SK-N-MC (cell line): Measurements from ENCODE around the gene IFT172.

ENCODE experiments used
- DNase-seq: peaks from one replicate; pipeline ENCODE4 v3.0.0-alpha.2; 2011; ENCODE audit warnings: low read depth, low spot score
- H3K27ac ChIP-seq: fragments of 200-600 bp; sonication (generic); 2 replicates; pipeline ENCODE4 v1.5.1; 2016; ENCODE audit warnings: mixed run types
- H3K36me3 ChIP-seq: fragments of 200-600 bp; sonication (generic); 2 replicates; pipeline ENCODE4 v1.6.1; 2017; ENCODE audit warnings: antibody characterized with exemption, low read length, mixed read lengths; ENCODE audit not compliant: insufficient read depth
- H3K4me3 ChIP-seq: fragments of 200-600 bp; sonication (generic); 2 replicates; pipeline ENCODE4 v1.5.1; 2016
- H3K9ac ChIP-seq: fragments of 200-600 bp; sonication (generic); 2 replicates; pipeline ENCODE4 v1.8.0; 2017; ENCODE audit warnings: mixed run types, mixed read lengths; ENCODE audit not compliant: insufficient read length
- H3K9me3 ChIP-seq: fragments of 200-600 bp; sonication (generic); 2 replicates; pipeline ENCODE4 v1.6.1; 2017; ENCODE audit warnings: low read depth, mild to moderate bottlenecking, antibody characterized with exemption, low read length, moderate library complexity, mixed read lengths
- EZH2 ChIP-seq: fragments of 200-600 bp; sonication (generic); IDR thresholded peaks from one replicate; pipeline ENCODE4 v1.6.1; 2017; ENCODE audit warnings: antibody characterized with exemption
- FOXP2 ChIP-seq: optimal IDR thresholded peaks from 2 replicates; pipeline ENCODE3; 2011; ENCODE audit warnings: mild to moderate bottlenecking, moderate library complexity; ENCODE audit not compliant: insufficient read depth; ENCODE audit errors: extremely low read length, control extremely low read depth
- POLR2AphosphoS5 ChIP-seq: IDR thresholded peaks from 2 replicates; pipeline ENCODE4 v1.6.1; 2012; ENCODE audit warnings: mild to moderate bottlenecking, low read depth, low read length, borderline replicate concordance

Gene IFT172

DNA sequence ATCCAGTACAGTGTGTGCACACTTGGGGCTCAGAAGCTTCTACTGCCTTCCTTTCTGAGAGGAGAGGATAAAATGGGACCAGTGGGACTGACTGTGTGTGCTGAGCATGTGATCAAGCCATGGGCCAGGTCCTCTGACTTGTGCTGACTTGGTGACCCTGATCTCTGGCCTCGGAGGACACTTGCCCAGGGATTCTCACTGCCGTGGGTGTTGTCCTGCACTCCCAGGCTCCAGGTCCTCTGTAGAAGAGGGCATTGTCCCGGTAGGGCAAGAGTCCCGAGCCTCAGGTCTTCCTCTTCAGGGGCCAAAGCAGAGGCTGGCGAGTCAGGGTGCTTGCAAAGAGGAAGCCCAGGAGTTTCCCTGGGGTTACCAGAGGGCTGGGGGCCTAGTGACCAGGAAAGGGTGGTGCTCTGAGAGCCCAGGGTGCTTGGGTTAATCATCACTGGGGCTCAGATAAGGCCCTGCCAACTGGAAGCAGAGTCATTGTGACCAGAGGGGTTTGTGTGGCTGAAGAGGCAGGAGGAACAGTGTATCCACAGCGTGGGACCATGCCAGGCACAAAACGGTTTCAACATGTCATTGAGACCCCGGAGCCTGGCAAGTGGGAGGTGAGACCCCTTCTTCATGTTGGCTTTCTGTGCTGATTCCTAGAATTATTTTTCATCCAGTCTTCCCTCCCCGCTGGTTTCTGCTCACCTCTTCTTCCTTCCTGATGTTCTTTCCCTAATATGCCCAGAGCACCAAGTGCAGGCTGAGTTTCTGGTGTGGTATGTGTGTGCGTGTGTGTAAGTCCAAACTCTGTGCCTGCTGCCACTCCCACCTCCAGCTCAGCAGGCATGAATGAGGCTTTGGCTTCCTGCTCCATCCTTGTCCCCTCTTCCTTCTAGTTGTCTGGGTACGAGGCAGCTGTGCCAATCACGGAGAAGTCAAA lies 7.1 kb upstream of the IFT172 start, which contains the start of gene GCKR:
Gene GCKR, plus strand, starts transcription at position 483 of the 931 bp plus-strand sequence. Its CDS starts 66 bp downstream, at position 549.
- DNase-seq, result no peak
- no peak within 1 kb of the TSS for H3K27ac ChIP-seq
- no peaks in the 10 kb centered on the region for H3K9me3 ChIP-seq
- TF ChIP-seq POLR2AphosphoS5, result no peak
- TF ChIP-seq EZH2, result no peak
- no peak for TF ChIP-seq FOXP2
- H3K9ac ChIP-seq, result no peak within 1 kb of the TSS
- no peaks in the 10 kb centered on the region for H3K36me3 ChIP-seq
- H3K4me3 ChIP-seq, result no peak within 1 kb of the TSS

- Histone ChIP-seq H3K36me3 (no peaks in the 10 kb centered on the region), H3K27ac (no peak overlapping the region), H3K9me3 (no peaks in the 10 kb centered on the region), H3K9ac (no peak overlapping the region), H3K4me3 (no peak overlapping the region)
- no peak for DNase-seq
- TF ChIP-seq FOXP2 (no peak), POLR2AphosphoS5 (no peak), EZH2 (no peak)
These were observed 6.4 kb upstream of the IFT172 start for GRCh38 chr2:27495840-27496356.

GRCh38 chr2:27494944-27495554 lies 5.5 kb upstream of the IFT172 start, which contains the start of gene FNDC4:
TSS of gene FNDC4 (minus strand) at chr2:27495200. CDS start at chr2:27494679, 521 bp downstream.
- H3K9me3 ChIP-seq, result no peaks in the 10 kb centered on the region
- no peaks in the 10 kb centered on the region for H3K36me3 ChIP-seq
- H3K9ac ChIP-seq, result peak within 1 kb of the TSS; percentile 57
- no peak for TF ChIP-seq FOXP2
- no peak for TF ChIP-seq EZH2
- TF ChIP-seq POLR2AphosphoS5, result no peak
- peak within 1 kb of the TSS; percentile 83 for H3K4me3 ChIP-seq
- H3K27ac ChIP-seq, result no peak within 1 kb of the TSS
- no peak for DNase-seq

- no peak overlapping the region for H3K27ac ChIP-seq
- no peaks in the 10 kb centered on the region for H3K9me3 ChIP-seq
- peak overlapping the region; percentile 57 for H3K9ac ChIP-seq
- no peak for DNase-seq
- H3K36me3 ChIP-seq, result no peaks in the 10 kb centered on the region
- H3K4me3 ChIP-seq, result peak overlapping the region; percentile 83
- TF ChIP-seq FOXP2 (no peak), POLR2AphosphoS5 (no peak), EZH2 (no peak)
These were observed 4.9 kb upstream of the IFT172 start for GRCh38 chr2:27494284-27494943.

GRCh38 chr2:27493948-27494283 lies 4.4 kb upstream of the IFT172 start:
- Histone ChIP-seq H3K36me3 (no peaks in the 10 kb centered on the region), H3K9ac (no peak overlapping the region), H3K9me3 (no peaks in the 10 kb centered on the region), H3K27ac (no peak overlapping the region), H3K4me3 (no peak overlapping the region)
- no peak for DNase-seq
- TF ChIP-seq POLR2AphosphoS5 (no peak), FOXP2 (no peak), EZH2 (no peak)

- no peak for TF ChIP-seq FOXP2
- TF ChIP-seq EZH2, result no peak
- Histone ChIP-seq H3K36me3 (no peaks in the 10 kb centered on the region), H3K4me3 (no peak overlapping the region), H3K27ac (no peak overlapping the region), H3K9me3 (no peaks in the 10 kb centered on the region), H3K9ac (no peak overlapping the region)
- DNase-seq, result no peak
These were observed 3.0 kb upstream of the IFT172 start for GRCh38 chr2:27492557-27492956.

GRCh38 chr2:27489118-27489497 lies 435 bp downstream of the IFT172 start:
- H3K9ac ChIP-seq, result peak overlapping the region; percentile 75
- H3K36me3 ChIP-seq, result peaks cover 10% of the 10 kb centered on the region; the same call in 1 of the 2 replicates
- peak overlapping the region; percentile 96 for H3K4me3 ChIP-seq
- H3K27ac ChIP-seq, result no peak overlapping the region
- H3K9me3 ChIP-seq, result no peaks in the 10 kb centered on the region
- DNase-seq, result no peak
- TF ChIP-seq FOXP2 (no peak), EZH2 (no peak), POLR2AphosphoS5 (no peak)

DNA sequence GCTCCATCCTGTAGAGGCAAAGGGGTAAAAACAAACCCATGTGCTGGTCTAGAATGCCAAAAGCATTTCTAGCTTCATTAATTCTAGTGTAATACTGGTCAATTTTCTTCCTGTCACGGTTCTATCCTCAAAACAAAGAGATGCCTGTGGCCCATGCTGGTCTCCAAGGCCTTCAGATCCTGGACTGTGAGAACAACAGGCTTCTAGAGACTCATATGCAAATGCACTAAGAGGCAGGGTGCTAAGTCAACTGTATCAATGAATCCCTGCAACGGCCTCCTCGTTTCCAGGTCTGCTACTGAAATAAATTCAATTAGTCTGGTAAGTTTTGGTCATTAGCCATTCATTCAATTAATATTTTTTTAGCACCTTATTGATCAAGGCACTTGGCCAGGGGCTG lies 4.0 kb downstream of the IFT172 start:
- Histone ChIP-seq H3K9ac (no peak overlapping the region), H3K4me3 (no peak overlapping the region), H3K27ac (no peak overlapping the region), H3K36me3 (peaks cover 24% of the 10 kb centered on the region), H3K9me3 (no peaks in the 10 kb centered on the region)
- TF ChIP-seq EZH2 (no peak), FOXP2 (no peak), POLR2AphosphoS5 (no peak)
- DNase-seq, result no peak
